HG02973 (cell line): Measurements from ENCODE around the gene NPM3.
"Not testable (repeated sequence)": the region's sequence is repeated elsewhere in the genome, so short reads cannot be mapped to it uniquely, and the experiment has no call there.

Experiments
- ATAC-seq: cut with Tn5 transposase; IDR thresholded peaks from one replicate; pipeline ENCODE4 v1.9.1; 2021; ENCODE audit warnings: moderate library complexity; ENCODE audit not compliant: unreplicated experiment

The NPM3 gene

GRCh38 chr10:101807158-101807557 lies 23.9 kb upstream of the NPM3 start:
- ATAC-seq = no peak

DNA sequence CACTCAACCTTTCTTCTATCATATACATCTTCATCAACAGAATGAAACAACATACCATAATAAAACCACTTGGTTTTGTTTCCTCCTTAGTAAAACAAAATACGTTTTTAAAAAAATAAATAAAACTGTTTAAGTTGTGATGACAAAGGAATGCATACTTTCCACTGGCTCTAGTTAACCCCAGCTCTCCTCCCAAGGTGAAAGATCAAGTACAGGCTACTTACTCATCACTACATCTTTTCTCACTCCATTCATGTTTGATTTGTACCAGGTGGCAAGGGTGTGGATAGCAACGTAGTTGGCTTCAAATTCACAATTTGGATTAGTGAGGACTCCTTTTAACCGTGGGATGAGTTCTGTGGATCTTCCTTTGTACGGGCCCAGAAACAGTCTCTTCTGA lies 20.3 kb upstream of the NPM3 start:
- ATAC-seq = no peak

- ATAC-seq = no peak
Measured at GRCh38 chr10:101797403-101798059, 14.3 kb upstream of the NPM3 start.

GRCh38 chr10:101793526-101793925 lies 10.3 kb upstream of the NPM3 start:
- ATAC-seq = no peak

DNA sequence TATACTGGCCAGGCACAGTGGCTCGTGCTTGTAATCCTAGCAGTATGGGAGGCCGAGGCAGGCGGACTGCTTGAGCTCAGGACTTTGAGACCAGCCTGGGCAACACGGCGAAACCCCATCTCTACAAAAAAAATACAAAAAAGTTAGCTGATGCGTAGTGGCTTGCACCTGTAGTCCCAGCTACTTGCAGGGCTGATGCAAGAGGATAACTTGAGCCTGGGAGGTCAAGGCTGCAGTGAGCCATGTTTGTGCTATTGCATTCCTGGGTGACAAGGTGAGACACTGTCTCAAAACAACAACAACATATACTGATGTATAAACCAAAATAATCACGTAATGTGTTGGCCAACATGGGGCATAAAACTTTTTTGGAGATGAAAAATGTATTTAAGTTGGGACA lies 6.4 kb upstream of the NPM3 start:
- ATAC-seq = no peak

DNA sequence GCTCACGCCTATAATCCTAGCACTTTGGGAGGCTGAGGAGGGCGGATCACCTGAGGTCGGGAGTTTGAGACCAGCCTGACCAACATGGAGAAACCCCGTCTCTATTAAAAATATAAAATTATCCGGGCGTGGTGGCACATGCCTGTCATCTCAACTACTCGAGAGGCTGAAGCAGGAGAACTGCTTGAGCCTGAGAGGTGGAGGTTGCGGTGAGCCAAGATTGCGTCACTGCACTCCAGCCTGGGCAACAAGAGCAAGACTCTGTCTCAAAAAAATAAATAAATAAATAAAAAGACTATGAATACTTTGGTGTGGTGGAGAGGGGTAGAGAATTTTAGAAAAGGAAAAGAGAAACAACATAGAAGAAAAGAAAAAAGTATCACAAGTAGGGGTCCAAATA lies 6.0 kb upstream of the NPM3 start:
- ATAC-seq = not testable (repeated sequence)

GRCh38 chr10:101785801-101786200 lies 2.6 kb upstream of the NPM3 start:
- no peak for ATAC-seq

DNA sequence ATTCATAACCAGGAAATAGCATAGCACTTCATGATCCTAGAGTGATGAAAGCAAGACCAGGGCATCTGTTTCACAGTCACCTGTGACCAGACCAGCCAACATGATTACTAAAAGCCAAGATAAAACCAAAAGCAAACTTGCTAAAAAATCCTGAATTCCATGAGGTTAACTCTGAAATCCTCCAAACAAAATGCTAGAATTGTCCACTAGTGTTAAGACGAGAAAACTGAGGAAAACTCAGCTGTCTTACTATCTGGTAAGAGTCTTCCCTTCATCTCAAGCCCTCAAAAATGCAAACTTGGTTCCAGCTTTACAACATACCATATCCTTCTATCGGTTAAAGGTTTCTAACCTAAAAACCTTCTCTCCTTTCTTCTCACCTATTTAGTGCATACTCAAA lies 1.3 kb upstream of the NPM3 start:
- no peak for ATAC-seq

DNA sequence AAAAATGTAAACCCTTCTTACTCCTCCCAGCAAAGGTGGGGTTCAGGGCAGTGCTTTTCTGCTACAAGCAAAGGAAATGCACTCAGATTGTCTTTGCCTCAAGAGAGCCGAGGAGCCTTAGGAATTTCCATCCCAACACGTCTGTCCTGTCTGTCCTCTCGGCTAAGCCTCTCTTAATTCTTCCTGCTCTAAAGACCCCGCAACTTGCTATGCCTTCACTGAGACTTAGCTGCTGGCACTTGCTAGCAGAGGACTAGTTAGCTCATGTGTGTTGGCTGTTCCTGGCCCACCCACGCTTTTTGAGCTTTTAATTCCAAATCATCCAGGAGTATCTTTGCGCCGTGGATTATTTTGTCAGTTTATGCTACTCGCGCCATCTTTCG lies 481 bp upstream of the NPM3 start:
- no peak for ATAC-seq

- ATAC-seq = no peak
Measured at GRCh38 chr10:101781984-101782810, 1.0 kb downstream of the NPM3 start.

DNA sequence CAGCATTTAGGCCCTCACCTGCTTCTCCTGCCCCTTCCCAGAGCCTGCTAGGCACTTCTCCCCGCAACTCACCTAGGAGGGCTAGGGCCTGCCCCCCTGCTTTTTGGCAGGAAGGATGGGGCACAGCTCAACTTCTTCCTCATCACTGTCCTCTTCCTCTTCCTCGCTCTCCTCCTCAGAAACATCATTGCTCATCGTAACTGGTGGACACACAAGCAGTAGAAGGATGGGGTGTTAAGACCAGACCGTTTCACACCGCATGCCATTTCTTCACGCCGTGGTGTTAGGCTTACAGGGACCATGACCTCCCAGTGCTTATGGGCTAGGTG lies 1.6 kb downstream of the NPM3 start:
- ATAC-seq = no peak

- no peak for ATAC-seq
Measured at GRCh38 chr10:101780818-101781654, 2.2 kb downstream of the NPM3 start.

DNA sequence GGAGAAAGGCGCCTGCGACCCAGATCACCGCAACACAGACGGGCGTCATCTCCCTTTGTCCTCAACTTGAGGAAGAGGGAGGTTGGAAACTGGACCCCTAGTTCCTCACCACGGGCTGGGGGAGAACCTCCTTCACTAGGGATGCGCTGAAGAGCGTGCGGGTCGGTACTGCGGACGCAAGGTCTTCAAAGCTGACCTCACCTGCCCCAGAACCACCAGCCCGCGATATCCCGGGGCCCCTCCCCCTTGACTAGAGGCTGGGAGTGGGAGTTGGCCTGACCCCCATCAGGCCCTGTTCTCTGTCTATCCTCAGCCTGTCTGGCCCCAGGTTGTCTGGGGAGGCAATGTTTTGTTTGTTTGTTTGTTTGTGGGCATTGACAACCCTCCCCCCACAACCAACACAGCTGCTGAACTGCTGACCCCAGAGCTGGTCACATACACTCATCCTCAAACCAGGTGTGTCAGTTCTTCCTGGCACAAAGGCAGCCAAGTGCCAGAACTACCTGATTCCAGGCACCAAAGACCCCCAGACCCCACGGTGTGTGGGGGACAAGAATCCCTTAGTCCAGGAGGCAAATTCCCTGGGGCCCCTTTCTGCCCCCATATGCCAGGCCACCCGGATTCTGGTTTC lies 2.9 kb downstream of the NPM3 start:
- no peak for ATAC-seq

DNA sequence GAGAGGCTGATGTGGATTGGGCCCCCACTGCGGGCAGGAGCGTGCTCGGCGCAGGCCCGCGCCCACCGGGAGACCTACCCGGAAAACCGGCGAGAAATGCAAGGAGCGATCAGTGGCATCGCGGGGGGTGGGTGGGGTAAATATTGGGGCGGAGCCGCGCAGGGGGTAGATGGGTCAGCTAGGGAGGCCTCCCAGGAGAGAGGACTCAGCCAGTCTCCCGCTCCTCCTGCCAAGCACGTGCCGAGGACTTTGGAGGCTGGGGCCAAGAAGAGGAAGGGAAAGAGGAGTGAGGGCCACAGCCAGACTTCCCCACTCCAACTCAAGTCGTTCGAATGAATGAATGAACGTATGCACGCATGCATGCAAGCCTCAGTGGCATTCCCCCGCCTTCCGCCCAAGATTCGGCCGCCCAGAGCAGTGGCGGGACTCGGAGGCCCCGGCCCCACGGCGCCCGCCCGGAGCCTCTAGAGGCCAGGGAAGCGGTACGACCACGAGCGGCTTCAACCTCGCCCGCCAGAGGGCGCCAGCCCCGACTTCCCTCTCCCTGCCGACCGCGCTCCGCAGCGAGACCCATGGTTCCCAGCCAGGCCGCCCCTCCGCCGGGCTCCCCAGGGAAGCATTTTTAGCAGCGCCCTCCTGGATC lies 3.6 kb downstream of the NPM3 start:
- ATAC-seq = no peak

- ATAC-seq = no peak
Measured at GRCh38 chr10:101778781-101779543, 4.3 kb downstream of the NPM3 start.

DNA sequence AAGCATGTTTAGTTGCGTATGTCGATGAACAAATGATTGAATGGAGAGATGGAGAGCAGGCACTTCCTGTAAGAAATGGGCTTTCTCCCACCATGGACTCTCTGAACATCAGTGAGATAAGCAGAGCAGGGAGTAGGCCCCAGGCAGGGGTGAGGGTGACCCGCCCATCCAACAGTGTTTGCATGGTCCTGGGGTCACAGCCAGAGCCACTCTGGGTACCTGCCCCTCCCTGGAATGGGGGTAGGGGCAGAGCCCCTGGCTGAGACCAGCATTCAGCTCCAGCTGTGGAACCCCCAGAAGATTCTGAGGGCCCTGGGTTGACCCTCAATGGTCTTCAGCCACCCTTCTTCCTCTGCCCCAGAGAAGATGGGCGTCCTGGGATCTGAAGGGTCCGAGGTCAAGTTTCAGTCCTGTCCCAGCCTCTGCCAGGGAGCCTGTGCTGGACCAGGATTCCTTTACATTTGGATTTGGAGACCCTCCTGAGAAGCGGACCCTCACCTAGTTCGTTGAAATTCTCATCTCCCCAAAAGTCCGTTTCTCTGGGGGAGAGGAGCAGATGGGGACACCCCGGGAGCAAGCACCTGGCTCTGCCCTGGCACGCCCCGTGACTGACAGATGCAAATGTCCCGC lies 5.0 kb downstream of the NPM3 start:
- no peak for ATAC-seq

- no peak for ATAC-seq
Measured at GRCh38 chr10:101777619-101778145, 5.6 kb downstream of the NPM3 start.

DNA sequence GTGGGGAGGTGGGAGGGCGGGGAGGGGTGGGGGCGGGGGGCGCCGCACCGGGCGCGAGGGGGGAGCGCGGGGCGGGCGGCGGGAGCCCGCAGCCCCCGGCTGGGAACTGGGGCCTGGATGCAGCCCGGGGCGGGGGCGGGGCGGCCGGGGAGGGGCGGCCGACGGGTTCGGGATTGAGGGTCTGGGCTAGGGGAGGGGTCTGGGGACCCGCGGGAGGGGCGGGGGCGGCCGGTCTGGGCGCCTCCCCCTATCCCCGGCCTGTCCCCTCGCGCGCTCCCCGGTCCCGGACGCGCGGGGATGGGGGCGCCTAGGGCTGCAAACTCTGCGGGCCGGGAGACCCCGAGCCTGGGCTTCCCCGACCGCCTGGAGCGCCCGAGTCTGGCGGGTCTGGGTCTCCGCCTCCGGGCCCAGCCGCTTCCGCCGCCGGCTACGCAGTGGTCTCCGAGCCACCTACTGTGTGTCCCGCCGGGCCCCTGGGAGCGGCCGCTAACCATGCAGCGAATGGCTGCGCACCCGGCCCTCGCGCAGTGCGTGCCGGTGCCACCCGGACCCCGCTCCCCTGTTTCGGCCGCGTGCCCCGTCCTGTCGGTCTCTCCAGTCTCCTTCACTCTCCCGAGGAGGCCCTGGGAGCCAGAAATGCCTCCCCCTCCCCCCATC lies 7.0 kb downstream of the NPM3 start:
- no peak for ATAC-seq
